Measurements from ENCODE around the gene ZNF728. TPM values are rescaled to one million over a fixed set of nuclear protein-coding genes. Genes with fewer than 3 reads are reported as not detected.

The ZNF728 gene
- total RNA-seq, 4 donors from 2014 or later, result 2.0 to 5.9 (median 2.6) TPM

Small RNA genes within 50 kb of the gene (small RNA-seq; reads per million reads assigned to genes)
- not detected for gene AC022145.2

Other genes starting within 250 kb of the ZNF728 start
- under 1 TPM in 3 of 4 donors, not detected in 1; 0.22 to 0.34 (median 0.27) TPM for gene ZNF99, start 219.0 kb downstream of the ZNF728 start, total RNA-seq
- under 1 TPM in 1 of 4 donors, not detected in 3; 0.22 TPM for gene ZNF723, start 170.9 kb downstream of the ZNF728 start, total RNA-seq
- 1 to 10 TPM in 1 of 4 donors, under 1 TPM in 2, not detected in 1; 0.20 to 4.1 (median 0.56) TPM for gene ZNF730, start 113.8 kb upstream of the ZNF728 start, total RNA-seq
- gene ZNF724, start 247.2 kb upstream of the ZNF728 start, total RNA-seq, result 1 to 10 TPM; 1.5 to 3.1 (median 2.9) TPM